ENCODE data around the gene IL4R.

Gene IL4R

DNA sequence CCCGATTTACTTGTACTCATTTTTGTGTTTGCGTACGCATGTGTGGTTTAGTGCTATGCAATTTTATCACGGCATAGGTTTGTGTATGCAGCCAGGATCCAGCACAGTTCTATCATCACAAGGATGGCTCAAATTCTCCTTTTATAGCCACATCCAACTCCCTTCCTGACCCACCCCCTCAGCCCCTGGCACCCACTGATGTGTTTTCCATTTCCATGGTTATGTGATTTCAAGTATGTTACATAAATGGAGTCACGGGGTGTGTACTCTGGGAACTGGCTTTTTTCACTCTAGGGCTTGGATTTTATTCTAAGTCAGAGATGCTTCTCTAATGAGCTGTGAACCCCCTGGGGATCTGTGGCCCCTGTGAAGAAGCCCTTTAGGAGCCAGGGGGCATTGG, 16.8 kb downstream of the IL4R start:
- no peak for DNase-seq (ENCODE audit: low spot score)

- no peak for DNase-seq (ENCODE audit: low spot score)
Observed at GRCh38 chr16:27332105-27332504, 18.3 kb downstream of the IL4R start.

- no peak for DNase-seq (ENCODE audit: low spot score)
Observed at GRCh38 chr16:27333104-27333503, 19.3 kb downstream of the IL4R start.

DNA sequence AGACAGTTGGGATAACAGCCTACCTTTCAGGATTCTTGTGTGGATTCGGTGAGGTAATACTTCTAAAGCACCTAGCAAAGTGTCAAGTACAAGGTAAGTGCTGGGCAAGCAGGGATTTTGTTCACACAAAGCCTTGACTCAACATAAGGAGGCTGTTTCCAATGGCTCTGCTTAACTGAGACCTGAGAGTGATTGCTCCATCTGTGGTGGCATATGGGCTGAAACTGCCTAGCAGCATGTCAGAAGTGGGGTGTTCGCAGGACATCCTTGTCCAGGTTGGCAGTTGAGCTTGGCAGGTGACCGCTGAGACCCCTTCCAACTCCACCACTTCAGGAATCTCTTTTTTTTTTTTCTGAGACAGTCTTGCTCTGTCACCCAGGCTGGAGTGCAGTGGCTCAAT, 19.8 kb downstream of the IL4R start:
- no peak for DNase-seq (ENCODE audit: low spot score)

DNA sequence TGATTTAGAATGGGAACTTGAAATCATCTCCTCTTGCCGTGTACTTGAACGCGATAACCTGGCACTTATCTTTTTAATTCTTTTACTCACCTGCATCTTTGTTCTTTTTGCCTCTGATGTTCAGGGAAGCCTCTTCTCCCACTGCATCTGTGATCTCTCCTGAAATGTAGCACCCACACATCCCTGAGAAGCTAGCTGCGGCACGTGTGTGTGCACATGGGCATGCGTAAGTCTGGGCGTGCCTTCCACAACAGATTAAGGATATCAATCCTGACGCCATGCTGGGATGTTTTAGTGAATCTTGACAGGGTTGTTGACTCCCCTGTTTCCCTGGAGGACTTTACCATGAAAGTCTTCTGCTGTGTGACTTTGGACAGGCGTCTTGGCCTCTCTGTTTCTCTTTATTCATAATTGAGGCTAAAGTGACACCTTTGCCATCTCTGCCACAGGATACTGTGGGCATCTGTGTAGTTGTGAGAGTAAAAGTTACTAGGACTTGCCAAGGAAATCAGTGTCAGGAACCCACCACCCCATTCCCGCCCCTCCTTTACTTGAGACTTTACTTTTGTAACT, 20.5 kb downstream of the IL4R start:
- no peak for DNase-seq (ENCODE audit: low spot score)

GRCh38 chr16:27334838-27335237, 21.1 kb downstream of the IL4R start:
- DNase-seq (ENCODE audit: low spot score), result no peak

- no peak for DNase-seq (ENCODE audit: low spot score)
Observed at GRCh38 chr16:27335349-27336053, 21.7 kb downstream of the IL4R start.

DNA sequence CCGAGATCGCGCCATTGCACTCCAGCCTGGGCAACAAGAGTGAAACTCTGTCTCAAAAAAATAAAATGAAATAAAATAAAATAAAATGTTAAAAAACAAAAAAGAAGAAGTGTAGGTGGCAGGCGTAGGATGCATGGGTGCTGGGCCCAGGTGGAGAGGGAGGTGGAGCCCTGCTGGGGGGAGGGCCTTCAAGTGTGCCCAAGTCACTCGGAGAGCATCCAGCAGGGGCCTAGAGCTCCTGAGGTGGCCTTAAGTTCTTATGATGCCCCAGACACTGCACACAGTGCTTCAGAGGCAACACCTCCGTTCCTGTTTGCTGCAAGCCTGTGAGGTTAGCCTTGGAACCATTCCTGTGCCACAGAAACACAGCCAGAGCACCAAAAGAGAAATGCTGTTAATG, 23.2 kb downstream of the IL4R start:
- no peak for DNase-seq (ENCODE audit: low spot score)

- DNase-seq (ENCODE audit: low spot score), result no peak
Observed at GRCh38 chr16:27339180-27339579, 25.4 kb downstream of the IL4R start.

DNA sequence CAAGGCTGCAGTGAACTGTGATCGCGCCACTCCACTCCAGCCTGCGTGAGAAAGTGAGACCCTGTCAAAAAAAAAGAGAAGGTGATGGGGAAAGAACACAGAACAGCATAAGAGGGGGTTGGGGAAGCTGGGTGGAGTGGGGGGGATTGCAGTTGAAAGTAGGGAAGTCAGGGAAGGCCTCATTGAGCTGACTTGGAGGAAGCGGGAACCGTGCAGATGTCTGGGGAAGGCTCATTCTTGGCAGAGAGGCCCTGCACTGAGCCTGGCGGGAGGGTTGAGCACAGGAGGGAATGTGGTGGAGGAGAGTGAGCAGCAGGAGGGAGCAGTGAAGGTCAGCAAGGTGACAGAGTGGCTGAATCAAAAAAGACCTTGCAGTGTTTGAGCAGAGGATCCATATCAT, 26.9 kb downstream of the IL4R start:
- no peak for DNase-seq (ENCODE audit: low spot score)

- no peak for DNase-seq (ENCODE audit: low spot score)
Observed at GRCh38 chr16:27341549-27341948, 27.8 kb downstream of the IL4R start.

DNA sequence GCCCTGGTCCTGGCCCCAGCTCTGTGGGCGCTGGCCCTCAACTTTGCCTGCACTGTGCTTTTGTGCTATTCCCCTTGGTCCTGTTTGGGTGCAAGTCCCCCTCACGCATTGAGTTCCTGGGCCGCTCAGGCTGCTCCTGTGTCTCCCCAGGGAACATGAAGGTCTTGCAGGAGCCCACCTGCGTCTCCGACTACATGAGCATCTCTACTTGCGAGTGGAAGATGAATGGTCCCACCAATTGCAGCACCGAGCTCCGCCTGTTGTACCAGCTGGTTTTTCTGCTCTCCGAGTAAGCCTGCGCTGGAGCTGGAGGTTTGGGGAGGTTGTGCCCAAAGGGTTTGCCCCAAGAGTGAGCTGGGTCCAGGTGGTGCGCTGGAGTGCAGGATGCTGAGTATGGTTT, 28.2 kb downstream of the IL4R start:
- DNase-seq (ENCODE audit: low spot score), result no peak

GRCh38 chr16:27344721-27345120, 30.9 kb downstream of the IL4R start:
- DNase-seq (ENCODE audit: low spot score), result peak; percentile 26

DNA sequence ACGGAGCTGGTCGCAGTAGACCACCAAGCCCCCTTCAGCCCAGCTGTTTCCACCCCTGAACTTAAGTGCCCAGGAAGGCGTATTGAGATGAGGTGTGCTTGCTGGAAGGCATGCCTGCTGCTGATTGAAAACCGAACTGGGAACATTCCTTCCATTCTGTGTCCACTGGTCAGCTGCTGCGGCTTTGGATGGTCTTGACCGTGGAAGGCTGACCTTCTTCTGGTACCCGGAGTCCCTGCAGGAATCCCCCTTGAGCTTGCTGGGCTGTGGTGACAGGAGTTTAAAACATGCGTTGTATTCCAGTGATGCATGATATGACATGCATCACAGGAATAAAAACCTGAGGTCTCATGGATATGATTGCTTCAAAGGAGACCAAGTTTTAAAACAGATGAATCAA, 31.4 kb downstream of the IL4R start:
- DNase-seq (ENCODE audit: low spot score), result no peak

DNA sequence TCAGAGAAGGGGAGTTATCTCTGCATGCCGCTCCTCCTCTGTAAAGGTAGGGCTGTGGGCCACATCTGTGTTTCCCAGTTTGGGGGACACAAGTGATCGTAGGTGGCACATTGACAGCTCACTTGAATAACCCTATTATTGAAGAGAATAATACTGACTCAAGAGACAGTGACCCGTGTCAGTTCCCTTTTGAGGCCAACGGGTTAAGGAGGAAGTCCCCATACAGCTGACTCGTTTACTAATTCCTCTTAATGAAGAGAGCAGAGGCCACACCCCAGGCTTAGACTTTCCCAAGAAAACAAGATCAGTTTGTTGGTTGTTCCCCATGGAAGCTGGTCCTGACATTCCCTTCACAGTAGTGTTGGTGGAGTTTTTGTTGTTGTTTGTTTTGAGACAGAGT, 33.0 kb downstream of the IL4R start:
- no peak for DNase-seq (ENCODE audit: low spot score)

GRCh38 chr16:27347930-27348685, 34.3 kb downstream of the IL4R start:
- no peak for DNase-seq (ENCODE audit: low spot score)

DNA sequence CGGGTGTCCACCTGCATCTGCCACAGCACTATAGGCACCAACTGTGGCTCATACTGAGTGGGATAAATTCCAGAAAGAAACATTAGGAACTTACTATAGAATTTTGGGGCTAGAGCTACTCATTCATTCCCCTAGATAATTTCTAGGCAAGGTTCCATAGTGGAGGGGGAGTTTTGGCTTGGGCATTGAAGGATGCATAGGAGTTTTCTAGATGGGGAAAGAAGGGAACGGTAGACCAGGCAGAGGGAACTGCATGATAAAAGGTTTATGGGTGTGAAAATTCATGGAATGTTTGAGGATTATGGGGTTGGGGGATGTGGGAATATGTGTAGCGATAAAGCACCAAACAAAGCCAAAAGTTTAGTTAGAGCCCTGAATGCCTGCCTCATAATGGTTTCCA, 35.5 kb downstream of the IL4R start:
- DNase-seq (ENCODE audit: low spot score), result no peak

- no peak for DNase-seq (ENCODE audit: low spot score)
Observed at GRCh38 chr16:27350006-27350405, 36.2 kb downstream of the IL4R start.

- no peak for DNase-seq (ENCODE audit: low spot score)
Observed at GRCh38 chr16:27351989-27352388, 38.2 kb downstream of the IL4R start.

DNA sequence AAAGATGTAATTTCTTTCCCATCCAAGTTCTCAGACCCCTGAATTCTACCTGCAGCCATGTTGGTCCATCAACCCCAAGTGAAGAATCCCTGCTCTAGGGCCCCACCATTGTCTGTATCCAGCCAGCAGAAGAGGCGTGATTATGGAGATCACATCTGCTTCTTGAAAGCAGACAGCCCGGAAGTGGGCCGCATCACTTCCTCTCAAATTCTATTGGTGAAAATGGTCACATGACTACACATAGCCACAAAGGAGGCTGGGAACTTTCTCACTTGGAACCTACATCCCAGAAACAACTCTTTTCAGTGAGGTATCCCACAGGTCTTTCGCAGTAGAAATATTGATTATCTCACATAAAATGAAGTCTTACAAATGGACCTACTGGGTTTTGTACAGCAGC, 40.1 kb downstream of the IL4R start:
- DNase-seq (ENCODE audit: low spot score), result no peak

- DNase-seq (ENCODE audit: low spot score), result no peak
Observed at GRCh38 chr16:27355610-27356009, 41.8 kb downstream of the IL4R start.

DNA sequence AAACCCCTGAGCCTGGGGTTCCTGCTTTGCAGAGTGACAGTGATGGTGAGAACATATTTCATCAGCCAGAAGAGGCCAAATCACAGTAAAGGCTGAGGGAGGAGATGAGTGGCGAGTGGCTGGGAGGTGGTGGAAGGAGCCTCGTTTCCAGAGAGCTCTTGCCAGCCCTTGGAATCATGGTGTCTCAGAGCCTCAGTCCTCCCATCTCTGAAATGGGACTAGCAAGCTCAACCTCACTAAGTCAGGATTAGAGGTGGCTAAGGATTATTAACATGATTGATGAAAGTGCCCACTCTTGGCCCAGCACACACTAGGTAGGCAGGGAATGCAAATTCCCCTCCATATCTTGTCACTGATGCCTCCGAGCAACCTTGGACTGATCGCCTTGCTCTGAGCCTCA, 43.0 kb downstream of the IL4R start:
- no peak for DNase-seq (ENCODE audit: low spot score)

DNA sequence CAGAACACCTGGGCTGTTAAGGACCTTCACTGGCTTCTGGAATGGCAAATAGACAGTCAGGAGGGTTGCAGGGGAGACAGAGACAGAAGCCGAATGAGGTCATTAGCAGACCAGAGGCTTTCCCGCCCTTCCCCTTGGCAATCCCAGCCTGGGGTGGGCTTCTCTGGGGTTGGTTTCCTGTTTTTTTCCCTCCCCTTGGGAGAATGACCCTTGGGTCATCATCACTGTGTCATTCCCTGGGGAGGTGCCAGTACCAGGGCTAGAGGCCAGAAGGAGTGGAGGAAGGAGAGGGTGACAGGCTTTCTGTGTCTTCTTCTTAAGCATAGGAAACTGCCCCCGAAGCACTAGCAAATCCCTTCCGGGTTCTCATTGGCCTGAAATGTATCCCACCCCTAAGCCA, 45.3 kb downstream of the IL4R start:
- DNase-seq (ENCODE audit: low spot score), result no peak

DNA sequence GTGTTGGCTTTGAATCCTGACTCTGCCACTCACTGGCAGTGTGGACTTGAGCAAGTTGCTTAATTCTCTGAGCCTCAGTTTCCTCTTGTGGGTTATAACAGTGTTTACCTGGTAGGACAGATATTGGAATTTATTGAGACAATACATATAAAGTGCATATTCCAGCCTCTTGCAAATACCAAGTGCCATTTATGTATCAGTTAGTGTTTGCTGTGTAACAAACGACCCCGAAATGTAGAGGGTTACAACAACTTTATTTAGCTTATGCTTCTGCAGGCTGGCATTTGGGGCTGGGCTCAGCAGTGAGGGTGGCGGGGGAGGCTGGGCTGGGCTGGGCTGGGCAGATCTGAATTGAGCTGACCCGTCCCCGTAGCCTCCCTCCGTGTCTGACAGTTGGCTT, 45.8 kb downstream of the IL4R start:
- DNase-seq (ENCODE audit: low spot score), result no peak

Measured in SW480 (cell line).